Stimulated activated CD4-positive, alpha-beta T cell treated with anti-CD3 and anti-CD28 coated beads, Interleukin-1b, Interleukin-23, amount 100 ng/mL, for 4 hours (primary cell): ENCODE measurements around the gene SMIM10L2A.
"Not testable (repeated sequence)": the region's sequence is repeated elsewhere in the genome, so short reads cannot be mapped to it uniquely, and the experiment has no call there.

Experiments
- DNase-seq, 2 donors: peaks; one replicate each; pipeline ENCODE4 v3.0.0-alpha.2; 2020; ENCODE audit warnings: low read depth in 2 of 2

SMIM10L2A gene

GRCh38 chrX:135422810-135423168, 1.0 kb downstream of the SMIM10L2A start:
- not testable (repeated sequence) for DNase-seq

GRCh38 chrX:135423173-135423864, 1.6 kb downstream of the SMIM10L2A start:
- DNase-seq: not testable (repeated sequence)

- no peak for DNase-seq
Measured at GRCh38 chrX:135424469-135424868, 2.7 kb downstream of the SMIM10L2A start.

DNA sequence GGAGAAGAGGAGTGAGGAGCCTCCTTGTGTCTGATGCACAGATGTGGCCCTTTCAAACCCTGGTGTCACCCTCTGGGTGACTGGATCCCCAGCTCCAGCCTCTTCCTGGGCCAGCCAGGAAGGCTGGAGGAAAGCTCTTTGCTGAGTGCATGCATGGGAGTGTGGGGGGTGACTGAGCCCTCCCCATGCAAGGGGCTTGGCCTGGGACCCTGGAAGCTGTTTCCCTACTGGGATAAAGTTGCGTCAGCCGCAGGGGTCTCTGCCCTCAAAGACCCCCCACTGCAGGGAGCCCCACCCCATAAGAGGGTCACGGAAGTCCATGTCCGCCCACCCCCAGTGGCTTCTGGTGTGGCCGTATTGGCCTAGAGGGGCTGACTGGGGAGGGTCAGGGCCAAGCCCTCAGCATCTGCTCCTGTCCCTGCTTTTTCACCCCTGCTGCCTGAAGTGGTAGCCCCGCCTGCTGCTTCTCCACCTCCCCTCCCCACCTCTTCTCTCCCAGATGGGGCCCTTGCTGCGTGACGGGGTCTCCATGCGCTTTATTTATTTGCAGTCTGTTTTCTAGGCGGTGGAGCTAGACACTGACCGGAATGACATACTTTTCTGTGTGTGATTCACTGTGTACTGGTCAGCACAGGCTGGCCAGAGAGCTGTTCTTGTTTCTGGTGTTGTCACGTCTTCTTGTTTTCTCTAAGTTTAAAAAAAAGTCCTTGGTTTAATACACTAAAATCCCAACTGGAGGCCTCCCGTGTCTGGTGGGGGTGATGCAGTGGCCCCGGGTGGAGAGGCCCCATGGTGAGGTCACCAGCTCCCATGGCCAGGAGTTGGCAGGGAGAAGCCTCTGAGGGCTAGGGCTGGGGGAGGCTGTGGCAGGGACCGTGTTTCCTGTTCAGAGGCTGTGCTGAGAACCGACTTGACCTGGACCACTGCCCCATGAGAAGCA, 3.6 kb downstream of the SMIM10L2A start:
- DNase-seq: no peak

DNA sequence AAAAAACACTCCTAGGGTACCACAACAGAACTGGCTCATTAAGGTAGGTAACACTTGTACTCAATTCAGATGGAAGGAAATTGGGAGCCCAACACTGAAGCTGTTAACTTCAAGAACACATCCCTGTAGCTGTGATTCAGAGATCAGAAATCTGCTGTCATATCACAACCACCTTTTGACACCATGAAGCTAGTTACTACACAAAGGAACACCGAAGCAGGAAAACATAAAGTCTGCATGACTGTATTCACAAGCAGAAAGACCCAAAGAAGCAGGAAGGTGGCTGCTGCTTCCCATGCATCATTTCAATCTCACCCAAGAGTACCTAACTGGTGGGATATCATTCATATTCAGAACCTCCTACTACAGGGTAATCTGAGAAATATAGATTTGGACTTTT, 7.7 kb downstream of the SMIM10L2A start:
- DNase-seq: no peak

GRCh38 chrX:135431886-135432285, 10.1 kb downstream of the SMIM10L2A start:
- no peak for DNase-seq

DNA sequence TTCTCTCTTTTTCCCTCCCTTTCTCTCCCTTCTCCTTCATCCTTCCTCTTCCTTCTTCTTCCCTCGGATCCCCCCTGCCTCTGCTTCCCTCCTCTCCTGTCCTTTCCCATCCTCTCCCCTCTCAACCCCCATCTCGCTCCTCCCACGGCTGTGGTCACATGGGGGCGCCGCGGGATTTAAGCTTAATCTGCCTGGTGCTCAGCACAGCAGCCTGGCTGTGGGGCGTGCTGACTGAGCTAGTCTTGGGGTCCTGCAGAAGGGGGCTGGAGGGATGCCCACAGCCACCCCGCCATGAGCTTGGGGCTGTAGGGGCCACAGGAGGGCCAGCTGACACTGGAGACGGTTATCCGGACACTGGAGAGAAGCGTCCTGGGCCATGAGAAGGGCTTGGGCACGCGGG, 10.7 kb downstream of the SMIM10L2A start:
- DNase-seq: no peak

GRCh38 chrX:135432881-135433521, 11.3 kb downstream of the SMIM10L2A start:
- DNase-seq: no peak

GRCh38 chrX:135433531-135434257, 11.9 kb downstream of the SMIM10L2A start:
- no peak for DNase-seq

DNA sequence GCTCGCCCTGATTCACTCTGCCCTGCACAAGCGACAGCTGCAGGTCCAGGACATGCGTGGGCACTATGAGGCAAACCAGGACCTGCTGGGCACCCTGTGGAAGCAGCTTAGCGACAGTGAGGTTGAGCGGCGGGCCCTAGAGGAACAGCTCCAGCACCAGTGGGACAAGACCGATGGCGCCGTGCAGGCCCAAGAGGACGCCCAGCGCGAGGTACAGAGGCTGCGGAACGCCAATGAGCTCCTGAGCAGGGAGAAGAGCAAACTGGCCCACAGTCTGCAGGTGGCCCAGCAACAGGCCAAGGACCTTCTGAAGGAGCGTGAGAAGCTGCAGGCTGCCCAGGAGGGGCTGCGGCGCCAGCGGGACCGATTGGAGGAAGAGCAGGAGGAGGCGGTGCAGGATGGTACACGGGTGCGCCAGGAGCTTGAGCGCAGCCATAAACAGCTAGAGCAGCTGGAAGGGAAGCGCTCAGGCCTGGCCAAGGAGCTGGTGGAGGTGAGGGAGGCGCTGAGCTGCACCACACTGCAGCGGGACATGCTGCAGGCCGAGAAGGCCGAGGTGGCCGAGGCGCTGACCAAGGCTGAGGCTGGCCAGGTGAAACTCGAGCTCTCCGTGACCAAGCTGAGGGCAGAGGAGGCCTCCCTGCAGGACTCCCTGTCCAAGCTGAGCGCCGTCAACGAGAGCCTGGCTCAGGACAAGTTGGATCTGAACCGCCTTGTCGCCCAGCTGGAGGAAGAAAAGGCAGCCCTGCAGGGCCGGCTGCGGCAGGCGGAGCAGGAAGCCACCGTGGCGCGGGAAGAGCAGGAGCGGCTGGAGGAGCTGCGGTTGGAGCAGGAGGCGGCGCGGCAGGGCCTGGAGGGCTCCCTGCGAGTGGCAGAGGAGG, 12.8 kb downstream of the SMIM10L2A start:
- DNase-seq: no peak

- DNase-seq: no peak
Measured at GRCh38 chrX:135435139-135435922, 13.6 kb downstream of the SMIM10L2A start.

DNA sequence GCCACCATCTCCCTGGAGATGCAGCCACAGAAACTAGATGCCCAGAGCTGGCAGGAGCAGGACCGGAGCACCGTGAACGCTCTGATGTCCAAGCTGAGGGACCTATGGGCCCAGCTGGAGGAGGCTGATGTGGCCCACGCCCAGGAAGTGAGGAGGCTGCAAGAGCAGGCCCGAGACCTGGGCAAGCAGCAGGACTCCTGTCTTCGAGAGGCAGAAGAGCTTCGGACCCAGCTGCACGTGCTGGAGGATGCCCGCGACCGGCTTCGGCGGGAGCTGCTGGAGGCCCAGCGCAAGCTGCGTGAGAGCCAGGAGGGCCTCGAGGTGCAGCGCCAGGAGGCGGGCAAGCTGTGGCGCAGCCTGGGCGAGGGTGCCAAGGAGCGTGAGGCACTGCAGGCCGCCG, 14.2 kb downstream of the SMIM10L2A start:
- no peak for DNase-seq

- no peak for DNase-seq
Measured at GRCh38 chrX:135436456-135436855, 14.7 kb downstream of the SMIM10L2A start.

DNA sequence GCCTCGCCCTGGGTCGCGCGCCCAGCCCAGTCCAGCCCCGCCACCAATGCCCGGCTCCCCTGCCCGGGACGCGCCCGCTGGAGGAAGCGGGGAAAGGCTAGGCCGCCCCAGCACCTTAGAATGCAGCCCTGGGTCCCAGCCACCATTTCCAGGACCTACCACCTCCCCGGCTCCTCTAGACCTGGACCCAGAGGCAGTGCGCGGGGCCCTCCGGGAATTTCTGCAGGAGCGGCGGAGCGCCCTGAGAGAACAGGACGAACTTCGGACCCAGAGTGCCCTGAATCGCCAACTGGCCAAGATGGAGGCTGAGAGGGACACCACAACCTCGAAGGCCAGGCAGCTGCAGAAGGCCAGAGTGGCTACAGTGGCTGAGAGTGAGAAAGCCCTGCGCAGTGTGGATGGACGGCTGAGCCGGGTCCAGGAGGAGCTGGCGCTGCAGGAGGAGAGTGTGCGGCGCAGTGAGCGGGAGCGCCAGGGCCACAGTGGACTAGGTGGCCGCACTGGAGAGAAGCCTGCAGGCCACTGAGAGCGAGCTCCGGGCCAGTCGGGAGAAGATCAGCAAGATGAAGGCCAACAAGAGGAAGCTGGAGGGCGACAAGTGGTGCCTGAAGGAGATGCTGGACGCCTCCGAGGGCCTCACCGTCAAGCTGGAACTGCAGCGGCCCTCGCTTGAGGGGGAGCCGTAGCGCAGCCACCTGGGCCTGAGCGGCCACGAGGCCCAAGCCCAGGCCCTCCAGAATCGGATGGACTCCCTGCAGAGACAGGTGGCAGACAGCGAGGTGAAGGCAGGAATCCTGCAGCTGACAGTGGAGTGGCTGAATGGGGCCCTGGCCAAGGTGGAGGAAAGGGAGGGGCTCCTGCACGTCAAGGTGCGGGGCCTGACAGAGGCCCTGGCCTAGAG, 15.5 kb downstream of the SMIM10L2A start:
- DNase-seq: no peak

- DNase-seq: no peak
Measured at GRCh38 chrX:135437867-135438733, 16.4 kb downstream of the SMIM10L2A start.

GRCh38 chrX:135438734-135439043, 16.9 kb downstream of the SMIM10L2A start:
- DNase-seq: no peak

- no peak for DNase-seq
Measured at GRCh38 chrX:135449637-135450550, 28.1 kb downstream of the SMIM10L2A start.
